Activated gamma-delta T cell (primary cell): ENCODE measurements around the gene MTHFD2L.

ENCODE experiments used
- DNase-seq: peaks from one replicate; lab custom pipeline; 2025; lab: John Stamatoyannopoulos, UW

Gene MTHFD2L

GRCh38 chr4:74252933-74253332, 95.0 kb downstream of the MTHFD2L start:
- DNase-seq: no peak

GRCh38 chr4:74254386-74254785, 96.5 kb downstream of the MTHFD2L start:
- DNase-seq: no peak

GRCh38 chr4:74255096-74255495, 97.2 kb downstream of the MTHFD2L start:
- no peak for DNase-seq

- DNase-seq: no peak
These were observed 101.0 kb downstream of the MTHFD2L start for GRCh38 chr4:74258963-74259362.

- no peak for DNase-seq
These were observed 102.1 kb downstream of the MTHFD2L start for GRCh38 chr4:74260036-74260435.

- DNase-seq: no peak
These were observed 104.6 kb downstream of the MTHFD2L start for GRCh38 chr4:74262522-74262921.

GRCh38 chr4:74263551-74263950, 105.6 kb downstream of the MTHFD2L start:
- DNase-seq: no peak

- no peak for DNase-seq
These were observed 108.2 kb downstream of the MTHFD2L start for GRCh38 chr4:74266081-74266480.

GRCh38 chr4:74267998-74268606, 110.2 kb downstream of the MTHFD2L start:
- DNase-seq: no peak

- no peak for DNase-seq
These were observed 110.7 kb downstream of the MTHFD2L start for GRCh38 chr4:74268643-74269042.

- no peak for DNase-seq
These were observed 120.6 kb downstream of the MTHFD2L start for GRCh38 chr4:74278490-74278889.

- DNase-seq: no peak
These were observed 121.8 kb downstream of the MTHFD2L start for GRCh38 chr4:74279716-74280115.

GRCh38 chr4:74282926-74283325, 125.0 kb downstream of the MTHFD2L start:
- DNase-seq: no peak

GRCh38 chr4:74283614-74284013, 125.7 kb downstream of the MTHFD2L start:
- no peak for DNase-seq

- DNase-seq: no peak
These were observed 126.1 kb downstream of the MTHFD2L start for GRCh38 chr4:74284053-74284452.

- DNase-seq: no peak
These were observed 129.2 kb downstream of the MTHFD2L start for GRCh38 chr4:74287164-74287563.

GRCh38 chr4:74287791-74288190, 129.9 kb downstream of the MTHFD2L start:
- DNase-seq: no peak

- DNase-seq: no peak
These were observed 133.6 kb downstream of the MTHFD2L start for GRCh38 chr4:74291471-74291870.

- DNase-seq: no peak
These were observed 134.4 kb downstream of the MTHFD2L start for GRCh38 chr4:74292111-74292870.

- DNase-seq: no peak
These were observed 135.6 kb downstream of the MTHFD2L start for GRCh38 chr4:74293558-74293957.

GRCh38 chr4:74294681-74295080, 136.8 kb downstream of the MTHFD2L start:
- DNase-seq: no peak

GRCh38 chr4:74297539-74297938, 139.6 kb downstream of the MTHFD2L start:
- no peak for DNase-seq

- DNase-seq: no peak
These were observed 146.2 kb downstream of the MTHFD2L start for GRCh38 chr4:74304095-74304625.
